COR-L47 (cell line): ENCODE measurements around the gene COMMD1.
"Not testable (repeated sequence)": the region's sequence is repeated elsewhere in the genome, so short reads cannot be mapped to it uniquely, and the experiment has no call there.

Source experiments
- DNase-seq: peaks from one replicate; lab custom pipeline; 2025; lab: John Stamatoyannopoulos, UW

The COMMD1 gene

GRCh38 chr2:61924895-61925663 is 19.6 kb downstream of the COMMD1 start:
- no peak for DNase-seq

DNA sequence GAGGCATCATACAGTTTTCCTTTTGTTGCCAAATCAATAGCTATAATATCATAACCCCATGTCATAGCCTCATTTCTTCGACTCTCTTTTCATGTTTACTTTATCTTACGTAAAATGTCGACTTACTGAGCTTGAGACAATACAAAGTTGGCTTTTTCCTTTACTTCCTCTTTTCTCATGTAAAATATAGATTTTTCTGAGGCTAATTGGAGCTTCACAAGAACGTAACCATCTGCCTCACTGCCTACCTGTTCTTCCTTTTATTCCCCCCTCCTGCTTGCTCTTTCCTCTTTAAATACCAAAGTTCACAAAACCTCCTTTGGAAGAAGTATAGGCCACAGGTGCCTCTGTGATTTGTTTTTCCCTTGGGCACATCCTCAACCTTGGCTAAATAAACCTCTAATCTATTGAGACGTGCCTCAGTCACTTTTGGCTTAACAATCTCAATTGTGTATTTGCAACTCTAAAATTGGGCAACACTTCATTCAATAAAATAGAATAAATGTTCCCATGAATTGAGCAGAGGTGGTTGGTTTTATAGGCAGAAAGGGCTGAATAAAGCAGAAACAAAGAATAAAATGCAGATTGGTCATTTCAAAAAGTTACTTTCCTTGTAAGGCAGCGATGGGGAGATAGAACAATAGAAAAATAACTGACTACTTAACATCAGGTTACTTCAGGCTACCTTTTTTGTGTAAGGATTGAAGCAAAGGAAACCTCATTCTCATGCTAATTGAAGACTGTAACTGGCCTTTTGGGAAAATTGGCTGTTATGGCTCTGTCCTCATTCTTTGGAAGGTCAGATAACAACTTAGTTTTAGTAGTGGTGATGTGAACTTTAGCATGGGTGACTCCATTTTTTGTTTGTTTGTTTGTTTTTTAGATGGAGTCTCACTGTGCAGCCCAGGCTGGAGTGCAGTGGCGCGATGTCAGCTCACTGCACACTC is 21.3 kb downstream of the COMMD1 start:
- no peak for DNase-seq

DNA sequence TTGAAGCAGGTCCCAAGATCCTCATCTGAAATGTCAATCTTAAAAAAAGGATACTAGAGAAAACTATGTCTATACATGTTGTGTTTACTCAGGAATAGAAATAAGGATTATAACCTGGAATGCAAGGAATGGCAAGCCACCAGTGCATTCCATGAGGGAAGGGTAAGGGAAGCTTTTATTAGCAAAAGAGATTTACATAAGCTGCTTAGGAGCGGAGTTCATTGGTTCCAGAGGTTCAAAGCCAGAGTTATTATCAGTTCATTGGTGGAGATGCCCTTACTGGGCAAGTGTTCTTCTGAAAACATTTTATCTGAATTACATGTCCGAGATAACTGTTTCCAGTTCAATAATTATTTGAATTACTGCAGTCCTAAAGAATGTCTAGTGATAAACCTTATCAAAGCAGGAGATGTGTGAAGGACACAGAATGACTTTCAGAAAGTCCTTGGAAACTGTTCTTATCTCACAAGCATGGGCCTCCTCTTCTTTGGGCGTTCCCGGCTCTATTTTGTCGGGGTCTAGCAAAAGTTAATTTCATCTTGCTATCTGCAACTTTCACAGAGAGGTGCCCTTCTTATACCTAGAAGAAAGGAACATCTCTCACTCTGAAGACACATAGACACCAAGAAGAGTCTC is 23.5 kb downstream of the COMMD1 start:
- no peak for DNase-seq

- DNase-seq = no peak
Observed at GRCh38 chr2:61937098-61937497, 31.6 kb downstream of the COMMD1 start.

GRCh38 chr2:61937886-61938285 is 32.4 kb downstream of the COMMD1 start:
- DNase-seq = peak; percentile 3

GRCh38 chr2:61938511-61938910 is 33.0 kb downstream of the COMMD1 start:
- DNase-seq = no peak

- no peak for DNase-seq
Observed at GRCh38 chr2:61943251-61943650, 37.8 kb downstream of the COMMD1 start.

DNA sequence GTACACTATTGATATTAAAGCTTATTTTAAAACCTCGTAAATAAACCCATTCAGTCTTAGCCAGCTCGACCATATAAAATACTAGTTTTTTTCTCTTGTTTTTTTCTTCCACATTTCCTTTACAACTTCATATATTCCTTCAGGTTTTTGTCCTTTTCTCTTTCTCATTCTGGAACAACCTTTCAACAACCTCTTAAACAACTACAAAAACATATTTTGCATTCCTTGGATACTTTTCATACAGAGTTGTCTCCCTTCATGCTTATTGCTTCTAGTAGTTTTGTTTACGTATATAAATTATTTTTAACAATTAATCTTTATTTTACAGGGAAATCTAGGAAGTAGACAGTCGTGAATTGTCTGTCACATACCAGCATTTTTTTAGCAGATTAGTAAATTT is 41.2 kb downstream of the COMMD1 start:
- DNase-seq = no peak

- DNase-seq = no peak
Observed at GRCh38 chr2:61948661-61949457, 43.4 kb downstream of the COMMD1 start.

GRCh38 chr2:61949458-61949713 is 43.9 kb downstream of the COMMD1 start:
- no peak for DNase-seq

GRCh38 chr2:61949714-61950560 is 44.5 kb downstream of the COMMD1 start:
- DNase-seq = no peak

- DNase-seq = no peak
Observed at GRCh38 chr2:61950571-61951315, 45.3 kb downstream of the COMMD1 start.

DNA sequence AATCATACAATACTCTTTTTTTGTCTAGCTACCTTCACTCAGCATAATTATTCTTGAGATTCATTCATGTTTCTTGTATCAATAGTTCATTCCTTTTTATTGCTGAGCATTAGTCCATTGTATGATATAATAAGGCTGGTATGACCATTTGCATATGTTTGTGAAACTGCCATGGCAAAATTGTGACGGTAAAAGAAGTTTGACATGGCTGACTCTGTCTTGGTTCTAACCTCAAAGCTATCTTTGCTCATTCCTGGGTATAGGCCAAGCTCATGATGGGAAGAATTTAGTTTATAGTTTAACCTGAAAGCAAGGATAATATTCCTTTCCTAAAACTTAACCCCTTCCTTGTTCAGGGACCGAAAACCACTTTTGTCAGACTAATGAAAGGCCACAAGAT is 46.4 kb downstream of the COMMD1 start:
- no peak for DNase-seq

DNA sequence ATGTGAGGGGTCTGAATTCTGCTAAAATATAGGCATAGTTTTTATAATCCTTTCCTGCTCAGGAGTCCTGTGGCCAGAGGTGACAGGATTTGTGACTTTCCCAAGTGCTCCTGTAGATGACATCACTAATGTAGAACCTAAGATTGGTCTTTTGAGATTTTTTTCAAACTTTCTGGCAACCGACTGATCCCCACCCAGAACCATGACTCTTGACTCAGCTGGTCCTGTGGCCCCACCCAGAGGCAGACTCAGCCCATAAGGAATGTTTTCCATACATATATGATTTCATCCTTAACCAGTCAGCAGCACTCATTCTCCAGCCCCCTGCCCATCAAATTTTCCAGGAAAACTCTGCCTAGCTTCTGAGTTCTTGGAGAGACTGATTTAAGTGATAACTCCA is 46.8 kb downstream of the COMMD1 start:
- DNase-seq = no peak

DNA sequence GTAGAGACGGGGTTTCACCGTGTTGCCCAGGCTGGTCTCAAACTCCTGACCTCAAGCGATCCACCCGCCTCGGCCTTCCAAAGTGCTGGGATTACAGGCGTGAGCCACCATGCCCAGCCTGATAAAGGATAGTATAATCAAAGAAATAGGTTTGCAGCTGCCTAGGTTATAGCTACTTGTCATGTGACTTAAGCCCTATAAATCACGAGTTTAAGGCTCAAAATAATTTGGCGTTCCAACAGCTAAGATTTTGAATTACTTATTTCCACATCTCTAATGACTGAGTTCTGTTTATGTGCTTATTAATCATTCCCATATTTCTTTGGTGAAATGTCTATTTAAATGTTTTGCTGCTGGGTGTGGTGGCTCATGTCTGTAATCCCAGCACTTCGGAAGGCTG is 49.4 kb downstream of the COMMD1 start:
- DNase-seq = not testable (repeated sequence)

DNA sequence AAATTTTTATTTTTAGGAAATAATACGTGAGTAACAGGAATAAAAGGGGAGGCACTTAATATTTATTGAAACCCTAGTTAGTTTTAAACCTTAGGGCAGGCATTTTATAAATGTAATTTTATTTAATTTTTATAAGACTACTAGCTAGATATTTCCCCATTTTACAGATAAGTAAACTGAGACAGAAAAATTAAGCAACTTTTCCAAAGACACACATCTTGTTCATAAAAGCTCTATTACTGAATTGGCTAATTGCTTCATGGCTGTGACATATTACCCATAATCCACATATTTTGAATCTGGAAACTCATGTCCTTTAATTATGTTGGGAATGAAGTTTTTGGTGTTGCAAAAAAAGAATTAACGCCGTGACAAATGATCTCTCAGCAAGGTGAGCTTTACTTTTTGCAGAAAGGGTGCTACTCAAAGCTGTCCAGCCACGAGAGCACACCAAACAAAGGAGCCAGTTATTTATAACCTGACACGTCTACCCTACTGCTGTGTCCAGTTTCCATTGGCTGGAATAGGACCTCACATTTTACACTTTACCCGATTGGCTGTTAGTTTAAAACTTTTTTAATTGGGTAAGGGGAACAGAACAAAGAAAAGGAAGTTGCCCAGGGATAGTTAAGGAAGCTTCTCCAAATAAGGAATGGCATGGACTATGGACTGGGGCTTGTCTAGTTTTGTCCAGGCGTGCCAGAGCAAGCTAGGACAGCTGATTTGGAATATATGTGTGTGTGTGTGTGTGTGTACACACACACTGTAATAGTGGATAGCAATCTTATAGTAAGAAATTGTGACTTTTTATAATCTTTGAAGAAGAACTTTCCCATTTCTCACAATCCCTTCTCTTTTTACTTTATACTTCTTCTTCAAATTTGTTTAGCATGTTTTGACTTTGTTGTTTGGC is 54.2 kb downstream of the COMMD1 start:
- DNase-seq = no peak

DNA sequence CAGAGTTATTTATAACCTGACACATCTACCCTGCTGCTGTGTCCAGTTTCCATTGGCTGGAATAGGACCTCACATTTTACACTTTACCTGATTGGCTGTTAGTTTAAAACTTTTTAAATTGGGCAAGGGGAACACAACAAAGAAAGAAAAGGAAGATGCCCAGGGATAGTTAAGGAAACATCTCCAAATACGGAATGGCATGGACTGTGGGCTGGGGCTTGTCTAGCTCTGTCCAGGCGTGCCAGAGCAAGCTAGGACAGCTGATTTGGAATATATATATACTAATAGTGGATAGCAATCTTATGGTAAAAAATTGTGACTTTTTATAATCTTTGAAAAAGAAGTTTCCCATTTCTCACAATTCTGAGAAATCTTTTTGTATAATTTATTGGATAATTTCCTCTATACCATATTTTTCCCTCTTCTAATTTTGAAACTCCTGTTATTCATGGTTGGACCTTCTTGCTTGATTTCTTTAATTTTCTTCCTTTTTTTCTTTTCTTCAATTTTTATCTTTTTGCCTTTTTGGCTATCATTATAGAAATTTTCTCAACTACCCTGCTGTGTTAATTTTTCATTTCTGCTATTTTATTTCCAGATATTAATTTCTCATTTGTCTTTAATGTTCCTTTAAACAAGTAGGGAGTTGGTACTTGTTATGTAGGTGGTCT is 55.9 kb downstream of the COMMD1 start:
- DNase-seq = no peak

DNA sequence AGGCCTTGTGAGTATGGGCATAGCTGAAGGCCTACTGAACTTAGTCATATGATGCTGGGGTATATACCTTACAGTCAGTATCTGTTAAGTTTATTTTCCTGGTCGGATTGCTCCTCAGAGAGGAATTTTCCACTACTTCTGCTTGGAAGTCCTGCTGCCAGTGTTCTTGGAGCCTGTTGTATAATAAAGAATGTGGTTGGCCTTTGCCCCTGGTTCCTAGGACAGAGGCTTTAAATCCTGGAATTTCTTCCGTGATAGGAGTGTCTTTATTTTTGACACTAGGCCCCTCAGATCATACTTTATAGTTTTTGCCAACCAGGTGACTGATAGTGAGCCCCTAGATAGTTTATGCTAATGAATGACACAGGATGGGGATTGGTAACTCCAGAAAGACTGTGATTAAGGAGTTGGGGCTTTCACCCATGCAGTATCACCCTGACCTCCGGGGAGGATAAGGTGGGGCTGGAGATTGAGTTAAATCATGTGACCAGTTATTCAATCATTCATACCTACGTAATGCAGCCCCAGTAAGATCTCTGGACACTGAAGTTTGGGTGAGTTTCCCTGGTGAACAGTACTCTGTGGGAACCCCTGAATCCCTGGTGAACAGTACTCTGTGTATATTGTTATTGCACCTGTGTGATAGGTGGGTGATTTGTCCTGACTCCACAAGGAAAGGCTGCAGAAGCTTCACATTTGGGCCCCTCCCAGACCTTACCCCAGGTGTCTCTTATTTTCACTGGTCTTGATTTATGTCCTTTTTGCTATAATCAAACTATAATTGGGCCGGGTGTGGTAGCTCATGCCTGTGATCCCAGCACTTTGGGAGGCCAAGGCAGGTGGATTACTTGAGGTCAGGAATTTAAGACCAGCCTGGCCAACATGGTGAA is 56.9 kb downstream of the COMMD1 start:
- DNase-seq = no peak
